ENCODE data around the gene KRTAP5-10. TPM values are rescaled to one million over a fixed set of nuclear protein-coding genes. Genes with fewer than 3 reads are reported as not detected.

Gene KRTAP5-10
- total and polyA plus RNA-seq, 2 of the 8 experiments (the other 6 are each of a cell fraction or from before 2014, with no cell fraction given): 0.12 TPM; not detected in 1

DNA sequence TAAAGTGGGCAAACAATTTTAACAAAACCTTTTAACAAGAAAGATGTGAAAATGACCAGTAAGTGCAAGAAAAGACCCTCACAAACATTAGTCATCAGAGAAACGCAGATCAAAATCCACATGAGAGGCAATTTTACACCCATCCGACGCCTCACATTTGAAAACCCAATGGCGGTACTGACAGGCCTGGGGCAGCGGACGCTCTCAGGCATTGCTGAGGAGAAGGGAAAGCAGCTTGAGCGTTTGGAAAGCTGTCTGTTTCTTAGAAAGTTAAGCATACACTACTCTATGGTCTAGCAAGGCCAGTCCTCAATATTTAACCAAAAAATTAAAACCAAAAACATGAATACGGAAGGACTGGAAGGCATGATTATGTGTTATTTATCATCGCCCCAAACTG lies 29.5 kb upstream of the KRTAP5-10 start:
- 90% methylated on average over 9 of the region's 9 CpGs; no CpG with 5 or more reads in 1 of the 2 experiments for WGBS, 2 experiments (ENCODE audit: extremely low coverage in 1 of 2, insufficient coverage in 1 of 2, insufficient read length in 1 of 2, insufficient replicate concordance in 2 of 2, low coverage in 1 of 2, low lambda C conversion rate in 2 of 2, missing lambda C conversion rate in 1 of 2)
- no peak overlapping the region for H4K91ac ChIP-seq (replicated peaks; ENCODE audit: insufficient read length, low read length)
- no peak overlapping the region for H3K4me2 ChIP-seq (ENCODE audit: insufficient read depth in 1 of 2, low read depth in 2 of 2, low read length in 2 of 2)
- no peak overlapping the region for H3K56ac ChIP-seq (replicated peaks; ENCODE audit: insufficient read length, low read depth, low read length)
- H2BK20ac ChIP-seq (ENCODE audit: low read length): no peak overlapping the region
- H3K4ac ChIP-seq (replicated peaks; ENCODE audit: insufficient read length, low read depth, low read length): no peak overlapping the region
- H3K23ac ChIP-seq (ENCODE audit: insufficient read length): no peak overlapping the region
- FAIRE-seq: no peak
- no peak overlapping the region for H3K14ac ChIP-seq (ENCODE audit: insufficient read length)
- no peak overlapping the region for H2AFZ ChIP-seq (ENCODE audit: low read length)
- H3K18ac ChIP-seq (ENCODE audit: extremely low read depth, low read length): no peak overlapping the region
- H2AK5ac ChIP-seq (ENCODE audit: low read depth, low read length): no peak overlapping the region
- H3K4me1 ChIP-seq (replicated peaks in 1 of 4; ENCODE audit: control insufficient read depth in 3 of 4, insufficient read depth in 4 of 4, low read length in 3 of 4): no peaks in the 10 kb centered on the region
- TF ChIP-seq YY1 (IDR thresholded peaks at IDR 0.05; ENCODE audit: low read depth, low read length) (no peak), CHD2 (IDR thresholded peaks at IDR 0.05; ENCODE audit: low read length) (no peak)
- TF ChIP-seq, protein P1, sequence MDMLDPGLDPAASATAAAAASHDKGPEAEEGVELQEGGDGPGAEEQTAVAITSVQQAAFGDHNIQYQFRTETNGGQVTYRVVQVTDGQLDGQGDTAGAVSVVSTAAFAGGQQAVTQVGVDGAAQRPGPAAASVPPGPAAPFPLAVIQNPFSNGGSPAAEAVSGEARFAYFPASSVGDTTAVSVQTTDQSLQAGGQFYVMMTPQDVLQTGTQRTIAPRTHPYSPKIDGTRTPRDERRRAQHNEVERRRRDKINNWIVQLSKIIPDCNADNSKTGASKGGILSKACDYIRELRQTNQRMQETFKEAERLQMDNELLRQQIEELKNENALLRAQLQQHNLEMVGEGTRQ (IDR thresholded peaks at IDR 0.05; ENCODE audit: low read length): no peak
- H3K9ac ChIP-seq (replicated peaks in 1 of 4; ENCODE audit: extremely low read depth in 1 of 4, low read depth in 3 of 4, low read length in 3 of 4): no peak overlapping the region
- no peak overlapping the region for H2BK15ac ChIP-seq (ENCODE audit: low read length)
- H2BK5ac ChIP-seq (ENCODE audit: low read depth, low read length): no peak overlapping the region
- CTCF ChIA-PET (ENCODE audit: partially characterized antibody): no interaction called here
- no peaks in the 10 kb centered on the region for H3K27me3 ChIP-seq (replicated peaks in 1 of 4; ENCODE audit: control insufficient read depth in 3 of 4, extremely low read depth in 1 of 4, insufficient read depth in 3 of 4, low read length in 3 of 4)
- H3K9me3 ChIP-seq (ENCODE audit: insufficient read depth in 2 of 2, low read depth in 1 of 2, low read length in 1 of 2): no peaks in the 10 kb centered on the region
- POLR2A ChIA-PET (ENCODE audit: partially characterized antibody): no interaction called here
- H2BK12ac ChIP-seq (ENCODE audit: low read depth, low read length): no peak overlapping the region
- H4K20me1 ChIP-seq (replicated peaks in 1 of 2; ENCODE audit: control insufficient read depth in 1 of 2, insufficient read depth in 2 of 2, low read length in 2 of 2): no peaks in the 10 kb centered on the region
- no peaks in the 10 kb centered on the region; the same call in 1 of the 2 replicates for H3K23me2 ChIP-seq (ENCODE audit: low read depth, low read length)
- DNase-seq (ENCODE audit: low read depth in 1 of 2, low spot score in 2 of 2): no peak
- no peak overlapping the region for H3K27ac ChIP-seq (ENCODE audit: low read depth, low read length)
- H3K79me2 ChIP-seq (ENCODE audit: control insufficient read depth in 1 of 2, insufficient read depth in 2 of 2, low read length in 2 of 2): no peaks in the 10 kb centered on the region
- no peak overlapping the region for H4K5ac ChIP-seq (ENCODE audit: insufficient read length, low read depth, low read length)
- H3K36me3 ChIP-seq (ENCODE audit: control insufficient read depth in 2 of 4, insufficient read depth in 4 of 4, low read length in 3 of 4): no peaks in the 10 kb centered on the region
- H3K79me1 ChIP-seq (ENCODE audit: low read depth, low read length): no peaks in the 10 kb centered on the region
- no peak overlapping the region for H2BK120ac ChIP-seq (replicated peaks; ENCODE audit: low read depth, low read length)
- H3K4me3 ChIP-seq (ENCODE audit: extremely low read depth in 1 of 4, insufficient read depth in 2 of 4, low read depth in 3 of 4, low read length in 4 of 4): no peak overlapping the region
- no peak overlapping the region for H4K8ac ChIP-seq (ENCODE audit: extremely low read depth, insufficient read depth, low read length)
